SU-DHL-6 (cell line): Measurements from ENCODE around the gene ATL3.
"Not testable (repeated sequence)": the region's sequence is repeated elsewhere in the genome, so short reads cannot be mapped to it uniquely, and the experiment has no call there.

Experiments used
- H2AFZ ChIP-seq: fragments of 200-600 bp; sonication (generic); 2 replicates; pipeline ENCODE4 v1.6.1; 2014; ENCODE audit warnings: low read depth, mild to moderate bottlenecking, moderate library complexity, mixed read lengths, antibody characterized with exemption, low read length; ENCODE audit not compliant: severe bottlenecking
- H3F3A ChIP-seq: fragments of 200-600 bp; shearing (Covaris generic); 2 replicates; pipeline ENCODE4 v1.6.0; 2016; ENCODE audit warnings: antibody characterized with exemption, mild to moderate bottlenecking; ENCODE audit not compliant: insufficient read depth
- H3K27ac ChIP-seq: fragments of 200-600 bp; sonication (generic); 2 replicates; pipeline ENCODE4 v1.5.1; 2016; ENCODE audit warnings: low read depth, mild to moderate bottlenecking, low read length, moderate library complexity, mixed read lengths
- H3K27me3 ChIP-seq: fragments of 200-600 bp; sonication (generic), shearing (Covaris generic); 2 replicates; pipeline ENCODE4 v1.6.0; 2014; ENCODE audit warnings: mild to moderate bottlenecking, low read length
- H3K36me3 ChIP-seq: fragments of 200-600 bp; sonication (generic); 2 replicates; pipeline ENCODE4 v1.6.1; 2014; ENCODE audit warnings: mild to moderate bottlenecking, low read length, mixed read lengths
- H3K4me2 ChIP-seq: fragments of 300-600, 200-600 bp; shearing (Covaris generic), sonication (generic); 2 replicates; pipeline ENCODE4 v1.6.0; 2014; ENCODE audit warnings: low read length, low read depth, mild to moderate bottlenecking; ENCODE audit not compliant: poor library complexity, severe bottlenecking
- H3K4me3 ChIP-seq: fragments of 200-600 bp; sonication (generic); 2 replicates; pipeline ENCODE4 v1.5.1; 2014; ENCODE audit warnings: antibody characterized with exemption, low read length, mild to moderate bottlenecking, mixed read lengths; ENCODE audit not compliant: insufficient read depth, poor library complexity, severe bottlenecking
- H3K79me2 ChIP-seq: fragments of 200-600 bp; sonication (generic); 2 replicates; pipeline ENCODE4 v1.6.1; 2014; ENCODE audit warnings: mild to moderate bottlenecking, low read length, moderate library complexity; ENCODE audit not compliant: insufficient read depth
- H3K9ac ChIP-seq: fragments of 200-600 bp; sonication (generic); 2 replicates; pipeline ENCODE4 v1.7.0; 2014; ENCODE audit warnings: mild to moderate bottlenecking, low read length
- H3K9me2 ChIP-seq: fragments of 200-600 bp; sonication (generic); replicated peaks from 2 replicates; pipeline ENCODE4 v1.6.1; 2014; ENCODE audit warnings: low read length; ENCODE audit not compliant: insufficient read depth
- H3K9me3 ChIP-seq: fragments of 200-600 bp; sonication (generic); 2 replicates; pipeline ENCODE4 v1.6.1; 2014; ENCODE audit warnings: low read length, mixed read lengths; ENCODE audit not compliant: insufficient read depth
- H4K20me1 ChIP-seq: fragments of 200-600 bp; sonication (generic); 2 replicates; pipeline ENCODE4 v1.6.1; 2014; ENCODE audit warnings: low read depth, mild to moderate bottlenecking, antibody characterized with exemption, low read length, moderate library complexity, mixed read lengths
- EZH2phosphoT487 ChIP-seq: fragments of 200-600 bp; sonication (generic), shearing (Covaris generic); conservative IDR thresholded peaks from 2 replicates; pipeline ENCODE4 v1.6.1; 2018; ENCODE audit warnings: mild to moderate bottlenecking, antibody characterized with exemption, low read length, moderate library complexity, mixed read lengths
- TF ChIP-seq, protein P1 (sequence below): fragments of 200-600 bp; sonication (generic); IDR thresholded peaks from one replicate; pipeline ENCODE4 v1.5.1; 2017; ENCODE audit warnings: antibody characterized with exemption, mild to moderate bottlenecking, low read length, moderate library complexity; ENCODE audit not compliant: insufficient read depth, poor library complexity, severe bottlenecking

ATL3 gene

DNA sequence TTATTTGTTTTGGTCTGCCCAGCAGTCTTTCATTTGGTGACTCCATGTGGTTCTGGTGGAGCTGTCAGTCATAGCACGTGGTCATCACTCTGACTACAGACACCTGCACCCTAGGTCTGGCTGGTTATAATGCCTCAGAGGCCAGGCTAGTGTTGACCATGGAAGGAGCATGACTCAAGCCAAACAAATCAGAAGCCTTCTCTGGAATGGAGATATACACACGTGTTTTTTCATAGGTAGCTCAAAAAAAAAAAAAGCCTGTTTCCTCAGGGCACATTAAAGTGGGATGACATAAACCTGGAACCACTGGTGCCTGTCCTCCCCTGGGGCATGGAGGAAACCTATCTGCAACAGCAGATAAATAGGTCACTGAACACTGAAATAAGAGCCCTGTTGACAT is 48.9 kb downstream of the ATL3 start:
- H3K4me3 ChIP-seq = no peak overlapping the region
- no peaks in the 10 kb centered on the region for H3K79me2 ChIP-seq
- no peak overlapping the region for H3K4me2 ChIP-seq
- no peak overlapping the region for H3K9ac ChIP-seq
- H4K20me1 ChIP-seq = 0 out of 2 replicates have a peak, but pooled peaks cover under 1% of the 10 kb centered on the region
- no peaks in the 10 kb centered on the region for H3K9me2 ChIP-seq
- peaks cover 5% of the 10 kb centered on the region; the same call in 1 of the 2 replicates for H3K36me3 ChIP-seq
- no peak overlapping the region for H3K27ac ChIP-seq
- no peaks in the 10 kb centered on the region for H3K27me3 ChIP-seq
- 0 out of 2 replicates have a peak, but pooled peaks cover 5% of the 10 kb centered on the region for H3F3A ChIP-seq
- no peaks in the 10 kb centered on the region for H3K9me3 ChIP-seq
- no peak for TF ChIP-seq EZH2phosphoT487
- TF ChIP-seq, protein P1, sequence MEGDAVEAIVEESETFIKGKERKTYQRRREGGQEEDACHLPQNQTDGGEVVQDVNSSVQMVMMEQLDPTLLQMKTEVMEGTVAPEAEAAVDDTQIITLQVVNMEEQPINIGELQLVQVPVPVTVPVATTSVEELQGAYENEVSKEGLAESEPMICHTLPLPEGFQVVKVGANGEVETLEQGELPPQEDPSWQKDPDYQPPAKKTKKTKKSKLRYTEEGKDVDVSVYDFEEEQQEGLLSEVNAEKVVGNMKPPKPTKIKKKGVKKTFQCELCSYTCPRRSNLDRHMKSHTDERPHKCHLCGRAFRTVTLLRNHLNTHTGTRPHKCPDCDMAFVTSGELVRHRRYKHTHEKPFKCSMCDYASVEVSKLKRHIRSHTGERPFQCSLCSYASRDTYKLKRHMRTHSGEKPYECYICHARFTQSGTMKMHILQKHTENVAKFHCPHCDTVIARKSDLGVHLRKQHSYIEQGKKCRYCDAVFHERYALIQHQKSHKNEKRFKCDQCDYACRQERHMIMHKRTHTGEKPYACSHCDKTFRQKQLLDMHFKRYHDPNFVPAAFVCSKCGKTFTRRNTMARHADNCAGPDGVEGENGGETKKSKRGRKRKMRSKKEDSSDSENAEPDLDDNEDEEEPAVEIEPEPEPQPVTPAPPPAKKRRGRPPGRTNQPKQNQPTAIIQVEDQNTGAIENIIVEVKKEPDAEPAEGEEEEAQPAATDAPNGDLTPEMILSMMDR = no peak
- no peak overlapping the region for H2AFZ ChIP-seq

GRCh38 chr11:63621071-63621470 is 50.1 kb downstream of the ATL3 start:
- no peaks in the 10 kb centered on the region for H3K27me3 ChIP-seq
- H3K9ac ChIP-seq = no peak overlapping the region
- no peaks in the 10 kb centered on the region for H3K9me3 ChIP-seq
- TF ChIP-seq, protein P1 = no peak
- no peak for TF ChIP-seq EZH2phosphoT487
- H3K4me2 ChIP-seq = no peak overlapping the region
- H3K4me3 ChIP-seq = no peak overlapping the region
- H3K27ac ChIP-seq = no peak overlapping the region
- no peaks in the 10 kb centered on the region for H3K9me2 ChIP-seq
- H4K20me1 ChIP-seq = no peaks in the 10 kb centered on the region
- H2AFZ ChIP-seq = no peak overlapping the region
- no peaks in the 10 kb centered on the region for H3K79me2 ChIP-seq
- H3K36me3 ChIP-seq = no peaks in the 10 kb centered on the region
- 0 out of 2 replicates have a peak, but pooled peaks cover 5% of the 10 kb centered on the region for H3F3A ChIP-seq

GRCh38 chr11:63619967-63620366 is 51.2 kb downstream of the ATL3 start:
- Histone ChIP-seq H3K9me2 (no peaks in the 10 kb centered on the region), H3K27me3 (no peaks in the 10 kb centered on the region), H3K9ac (no peak overlapping the region), H4K20me1 (no peaks in the 10 kb centered on the region), H3F3A (0 out of 2 replicates have a peak, but pooled peaks cover 2% of the 10 kb centered on the region), H2AFZ (no peak overlapping the region), H3K9me3 (no peaks in the 10 kb centered on the region), H3K79me2 (no peaks in the 10 kb centered on the region), H3K4me2 (no peak overlapping the region), H3K4me3 (no peak overlapping the region), H3K27ac (no peak overlapping the region), H3K36me3 (no peaks in the 10 kb centered on the region)
- no peak for TF ChIP-seq EZH2phosphoT487
- TF ChIP-seq, protein P1 = no peak

DNA sequence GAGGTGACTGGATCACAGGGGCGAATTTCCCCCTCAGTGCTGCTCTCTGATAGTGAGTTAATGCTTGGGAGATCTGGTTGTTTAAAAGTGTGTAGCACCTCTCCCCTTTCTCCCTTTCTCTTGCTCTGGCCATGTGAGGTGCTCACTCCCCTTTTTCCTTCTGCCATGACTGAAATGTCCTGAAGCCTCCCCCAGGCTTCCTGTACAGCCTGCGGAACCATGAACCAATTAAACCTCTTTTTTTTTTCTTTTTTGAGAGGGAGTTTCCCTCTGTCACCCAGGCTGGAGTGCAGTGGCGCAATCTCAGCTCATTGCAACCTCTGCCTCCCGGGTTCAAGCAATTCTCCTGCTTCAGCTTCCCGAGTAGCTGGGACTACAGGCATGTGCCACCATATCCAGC is 53.5 kb downstream of the ATL3 start:
- H3K36me3 ChIP-seq, H4K20me1 ChIP-seq, H3K4me2 ChIP-seq, H3K27me3 ChIP-seq, H3F3A ChIP-seq, H3K79me2 ChIP-seq, H3K9ac ChIP-seq, H2AFZ ChIP-seq, H3K27ac ChIP-seq, H3K4me3 ChIP-seq, H3K9me2 ChIP-seq, H3K9me3 ChIP-seq: not testable (repeated sequence)
